Middle frontal gyrus (tissue), 1 donor: ENCODE data around the gene OAF.
"Not testable (repeated sequence)": the region's sequence is repeated elsewhere in the genome, so short reads cannot be mapped to it uniquely, and the experiment has no call there.

Experiments
- DNase-seq: peaks from one replicate; pipeline ENCODE4 v3.0.0-alpha.2; 2015; ENCODE audit warnings: low spot score; ENCODE audit errors: extremely low spot score

The OAF gene

DNA sequence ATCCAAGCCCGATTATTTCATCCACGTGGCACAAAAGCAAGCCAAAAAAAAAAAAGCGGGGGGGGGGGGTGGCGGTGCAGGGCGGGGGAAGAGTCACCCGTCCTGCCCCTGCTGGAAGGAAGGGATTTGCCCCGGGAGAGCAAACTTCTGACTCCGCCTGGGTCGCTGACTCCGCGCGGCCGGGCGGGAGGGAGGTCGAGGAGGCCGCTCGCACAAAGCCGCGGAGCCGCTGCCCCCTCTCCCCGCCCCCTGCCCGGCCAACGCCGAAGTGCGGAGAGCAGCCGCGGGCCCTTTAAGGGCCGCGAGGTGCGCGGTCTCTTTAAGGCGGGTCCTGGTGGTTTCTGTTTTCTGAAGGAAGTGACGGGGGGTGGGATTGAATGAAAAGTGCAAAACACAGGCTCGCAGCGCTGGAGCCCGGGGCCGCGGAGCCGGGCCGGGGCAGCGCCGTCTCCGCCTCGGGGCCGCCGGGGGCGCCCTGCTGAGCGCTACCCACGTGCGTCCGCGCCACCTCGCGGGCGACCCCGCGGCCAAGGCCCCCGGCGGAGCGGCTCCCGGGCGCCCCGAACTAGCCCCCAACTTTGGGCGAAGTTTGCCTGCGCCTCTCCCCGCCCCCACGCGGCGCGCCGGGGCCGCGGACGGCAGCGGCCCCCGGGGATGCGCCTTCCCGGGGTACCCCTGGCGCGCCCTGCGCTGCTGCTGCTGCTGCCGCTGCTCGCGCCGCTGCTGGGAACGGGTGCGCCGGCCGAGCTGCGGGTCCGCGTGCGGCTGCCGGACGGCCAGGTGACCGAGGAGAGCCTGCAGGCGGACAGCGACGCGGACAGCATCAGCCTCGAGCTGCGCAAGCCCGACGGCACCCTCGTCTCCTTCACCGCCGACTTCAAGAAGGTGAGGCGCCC lies at the start of gene OAF:
Gene OAF (plus strand): TSS at position 407 of the 896 bp plus-strand sequence. CDS start 248 bp downstream, at position 655.
- DNase-seq: no peak

DNA sequence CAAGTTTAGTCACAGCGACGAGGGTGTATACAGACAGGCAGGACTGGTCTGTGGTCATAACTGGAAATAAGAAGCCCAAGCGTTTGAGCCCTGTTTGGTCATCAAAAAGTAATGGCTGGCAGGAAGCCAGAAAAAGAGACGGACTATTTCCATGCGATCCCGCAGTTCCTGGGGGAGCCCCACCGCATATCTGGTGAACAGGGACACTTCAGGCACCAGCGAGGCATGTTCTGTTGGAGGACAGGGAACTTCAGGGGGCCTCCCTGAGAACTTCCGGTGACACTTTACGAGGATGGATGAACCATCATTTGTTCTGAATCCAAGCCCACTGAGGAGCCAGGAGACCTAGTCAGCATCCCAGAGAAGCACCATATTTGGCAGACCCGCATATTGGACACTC lies 43.2 kb upstream of the OAF start:
- no peak for DNase-seq

DNA sequence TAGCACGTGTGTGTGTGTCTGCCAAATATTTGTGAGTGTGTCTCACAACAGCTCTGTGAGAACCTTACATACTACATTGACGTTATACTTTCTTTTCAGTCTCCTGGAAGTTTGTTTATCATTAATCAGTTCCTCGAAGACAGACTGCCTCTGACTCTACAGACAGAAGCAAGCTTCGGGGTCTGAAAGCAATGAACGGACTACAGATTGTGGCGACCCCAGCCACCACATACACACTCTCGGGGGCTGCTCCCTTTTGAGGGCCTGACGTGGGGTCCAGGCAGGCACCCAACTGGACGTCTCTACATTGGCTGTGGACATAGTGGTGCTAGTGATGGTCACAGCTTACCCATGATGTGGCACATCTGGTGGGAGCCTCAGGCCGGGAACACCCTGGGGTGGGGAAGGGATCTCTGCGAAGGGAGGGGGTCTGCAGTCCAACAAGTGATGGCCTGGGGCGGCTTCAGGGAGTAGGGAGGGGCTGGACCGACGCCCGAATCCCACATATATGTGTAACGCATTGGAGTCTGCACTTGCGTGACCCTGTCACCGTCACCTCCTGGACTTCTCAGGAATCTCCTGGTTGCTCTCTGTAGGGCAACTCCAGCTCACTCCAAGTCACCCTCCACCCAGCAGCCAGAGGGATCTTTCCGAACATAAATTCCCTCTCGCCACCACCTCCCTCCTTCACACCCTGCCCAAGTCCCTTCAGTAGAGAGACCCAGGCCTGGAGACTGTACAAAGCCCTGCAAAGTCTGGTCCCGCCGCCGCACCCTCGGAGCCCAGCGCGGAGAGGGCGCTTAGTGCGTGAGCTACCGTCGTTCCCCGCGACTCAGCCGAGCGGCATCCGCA lies 42.5 kb upstream of the OAF start:
- no peak for DNase-seq

DNA sequence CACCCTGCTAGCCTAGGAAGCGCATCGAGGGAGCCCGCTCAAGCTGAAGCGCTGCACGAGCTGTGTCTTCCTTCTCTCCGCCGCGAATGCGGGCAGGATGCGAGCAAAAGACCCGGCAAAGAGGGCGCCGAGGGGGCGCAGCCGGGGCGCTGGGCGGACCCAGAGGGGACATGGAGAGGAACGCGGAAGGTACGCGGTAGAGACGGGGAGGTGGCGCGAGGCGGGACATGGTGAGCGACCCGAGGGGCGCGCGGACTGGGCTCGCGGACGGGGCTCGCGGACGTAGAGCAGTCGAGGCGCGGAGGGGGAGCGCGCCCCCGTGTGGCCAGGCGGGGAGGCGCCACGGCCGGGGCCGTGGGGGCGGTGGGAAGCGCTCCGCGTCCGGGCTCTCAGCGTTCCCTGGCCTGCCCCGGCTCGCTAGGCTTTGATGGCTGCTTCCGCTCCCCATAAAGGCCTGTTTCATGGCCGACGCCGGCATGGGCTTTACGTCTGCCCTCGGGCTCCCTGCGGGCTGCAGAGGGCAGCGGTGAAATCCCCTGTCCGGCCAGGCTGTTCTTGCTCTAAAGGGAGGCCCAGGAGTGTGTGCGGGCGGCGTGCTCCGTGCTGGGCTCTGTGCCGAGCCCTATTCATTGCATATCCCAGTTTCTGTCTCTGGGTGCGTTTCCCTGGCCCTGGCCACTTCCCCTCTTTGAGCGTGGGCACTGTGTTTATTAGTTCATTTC lies 41.7 kb upstream of the OAF start:
- DNase-seq: peak; percentile 38

DNA sequence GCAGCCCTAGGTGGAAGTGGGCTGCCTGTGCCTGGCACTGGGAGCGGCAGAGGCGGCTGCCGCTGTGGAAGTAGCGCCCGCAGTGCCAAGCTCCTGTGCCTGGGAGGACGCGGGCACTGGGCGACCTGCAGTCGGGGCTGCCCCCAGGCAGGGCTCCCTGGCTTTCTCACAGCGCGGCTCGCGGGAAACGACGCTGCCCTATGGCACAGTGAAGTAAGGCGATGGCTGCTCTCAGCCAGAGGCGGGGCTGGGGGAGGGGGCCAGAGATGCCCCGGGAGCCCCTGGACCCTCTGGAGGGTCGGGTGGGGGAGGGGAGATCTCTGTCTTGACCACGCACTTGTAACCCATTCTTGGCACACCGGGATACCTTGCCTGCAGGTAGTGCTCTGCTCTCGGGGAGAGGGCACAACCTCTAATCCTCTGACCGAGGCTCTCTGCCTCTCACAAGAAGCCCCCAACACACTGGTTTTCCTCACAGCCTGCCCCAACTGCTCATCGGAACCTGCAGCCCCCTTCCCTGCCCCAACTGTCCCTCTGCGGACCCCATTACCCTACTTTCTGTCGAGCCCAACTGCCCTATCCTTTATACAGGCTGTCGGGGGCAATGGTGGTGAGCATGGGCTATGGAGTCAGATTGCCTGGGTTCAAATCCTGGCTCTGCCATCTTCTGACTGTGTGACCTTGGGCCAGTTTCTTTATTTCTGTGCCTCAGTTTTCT lies 40.7 kb upstream of the OAF start:
- no peak for DNase-seq

DNA sequence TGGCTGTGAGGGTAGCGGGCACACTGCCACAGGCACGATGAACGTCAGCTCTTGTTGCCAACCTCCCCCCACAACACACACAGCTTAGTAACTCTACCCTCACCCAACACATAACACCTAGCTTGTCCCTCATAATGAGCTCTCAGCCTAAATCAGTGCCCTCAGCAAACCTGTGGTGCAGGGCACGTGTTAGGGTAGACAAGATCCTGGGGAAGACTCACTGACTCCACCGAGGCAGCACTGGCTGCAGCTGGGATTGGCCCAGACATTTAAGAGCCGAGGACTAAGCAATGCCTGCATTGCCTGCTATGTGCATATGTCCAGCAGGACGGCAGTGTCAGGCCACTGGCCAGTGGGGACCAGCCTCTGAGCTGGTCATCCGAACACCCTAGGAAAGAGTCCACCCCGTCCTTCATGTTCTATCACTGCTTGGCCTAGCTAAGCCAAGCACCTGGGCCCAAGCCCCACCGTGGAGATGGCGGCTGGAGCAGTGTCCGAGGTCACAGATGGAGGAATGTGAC lies 40.0 kb upstream of the OAF start:
- no peak for DNase-seq

DNA sequence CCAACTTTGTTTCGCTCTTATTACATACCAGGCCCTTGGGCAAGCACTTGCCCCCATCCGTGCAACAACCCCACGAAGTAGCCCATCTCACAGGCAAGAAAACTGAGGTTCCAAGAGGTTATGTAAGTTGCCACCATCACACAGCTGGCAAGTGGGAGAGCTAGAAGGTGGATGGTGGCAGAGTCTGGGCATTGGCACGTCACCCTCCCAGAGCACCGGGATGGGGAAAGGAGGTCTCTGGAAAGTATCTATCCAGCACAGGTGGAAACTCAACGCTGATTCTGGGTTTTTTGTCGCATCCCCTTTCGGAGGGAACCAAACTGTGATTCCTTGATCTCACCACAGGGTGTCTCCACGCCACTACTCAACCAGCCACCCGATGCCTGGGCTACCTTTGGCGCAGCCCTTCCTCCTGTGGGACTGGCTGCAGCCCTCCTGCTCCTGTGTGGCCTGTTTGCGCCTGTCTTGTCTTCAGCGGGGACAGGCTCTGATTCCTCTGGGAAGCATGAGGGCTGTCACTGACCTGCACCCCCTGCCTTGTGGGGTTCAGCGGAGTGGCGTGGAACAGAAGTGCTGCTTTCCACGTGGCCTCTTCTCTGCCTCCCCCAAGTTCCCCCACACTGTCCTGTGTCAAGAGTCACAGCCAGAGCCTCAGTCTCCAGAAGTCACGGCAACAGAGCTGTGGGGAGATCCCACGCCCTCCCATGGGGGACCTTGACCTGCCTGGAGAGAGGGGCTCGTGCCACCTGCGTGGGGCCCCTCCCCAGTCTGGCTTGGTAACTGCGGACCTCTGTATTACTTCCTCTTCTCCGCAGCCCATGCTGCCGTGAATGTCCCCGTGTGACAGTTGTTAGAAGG lies 38.5 kb upstream of the OAF start:
- peak; percentile 46 for DNase-seq

DNA sequence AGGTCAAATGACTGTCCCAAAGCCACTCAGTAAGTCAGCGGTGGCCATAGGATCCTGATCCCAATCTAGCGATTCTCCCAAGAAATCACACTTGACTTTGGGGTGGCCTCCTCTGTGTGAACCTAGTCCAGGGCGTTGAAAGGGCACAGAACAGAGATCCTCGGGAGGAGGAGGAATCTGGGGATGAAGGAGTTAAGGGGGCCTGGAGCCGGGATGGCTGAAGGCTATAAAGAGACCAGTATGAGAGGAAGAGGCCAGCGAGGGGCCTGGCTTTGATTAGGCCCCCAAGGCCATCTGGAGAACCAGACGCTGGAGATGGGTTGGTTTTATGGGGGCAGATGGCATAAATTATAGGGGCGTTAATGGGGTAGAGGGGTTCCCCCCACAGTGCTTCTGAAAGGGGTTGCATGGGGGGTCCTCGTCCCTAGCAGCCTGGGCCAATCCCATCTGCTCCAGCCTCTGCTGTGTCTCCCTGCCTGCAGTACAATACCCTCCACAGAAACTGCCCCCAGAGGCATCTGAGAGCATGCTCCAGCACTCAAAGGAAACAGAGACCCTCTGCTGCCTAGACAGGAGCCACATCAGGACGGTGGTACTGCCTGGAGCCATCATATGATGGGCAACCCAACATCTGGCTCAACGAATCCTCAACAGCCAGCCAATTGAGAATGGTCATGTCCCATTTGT lies 37.7 kb upstream of the OAF start:
- DNase-seq: no peak

DNA sequence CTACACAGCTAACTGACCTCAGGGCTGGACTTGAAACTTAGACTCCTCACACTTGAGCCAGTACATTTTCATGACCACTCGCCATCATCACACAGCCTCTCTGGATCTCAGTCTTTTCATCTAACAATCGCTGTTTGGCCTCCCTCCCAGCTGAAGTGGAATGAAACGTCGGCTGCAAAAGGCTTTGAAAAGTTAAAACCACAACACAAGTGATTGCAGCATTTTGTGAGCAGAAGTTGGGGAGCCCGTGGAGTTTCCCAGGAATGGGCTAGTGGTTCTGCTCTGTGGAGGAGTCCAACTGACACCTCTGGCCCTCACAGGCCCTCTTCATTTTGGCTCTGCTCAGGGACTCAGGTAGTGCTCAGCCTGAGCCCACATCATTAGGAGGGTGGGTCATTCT lies 37.0 kb upstream of the OAF start:
- DNase-seq: no peak

DNA sequence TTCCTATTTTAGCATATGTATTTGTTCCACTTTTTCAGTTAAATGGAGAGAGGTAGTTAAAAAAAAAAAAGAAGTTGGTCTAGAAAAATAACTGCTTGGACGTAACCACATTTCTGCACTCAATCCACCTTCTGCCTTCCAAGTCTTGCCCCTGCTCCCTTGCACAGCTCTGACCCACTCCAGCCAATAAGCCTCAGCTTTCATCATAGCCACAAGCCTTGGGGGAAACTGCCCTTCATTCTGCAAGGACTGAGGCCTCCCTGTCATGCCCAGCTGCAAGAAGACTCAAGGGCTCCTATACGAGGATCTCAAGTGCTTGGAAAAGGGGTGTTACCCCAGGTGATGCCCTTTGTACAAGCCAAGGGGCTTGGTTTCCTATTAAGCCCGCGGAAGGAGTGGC lies 36.0 kb upstream of the OAF start:
- no peak for DNase-seq

DNA sequence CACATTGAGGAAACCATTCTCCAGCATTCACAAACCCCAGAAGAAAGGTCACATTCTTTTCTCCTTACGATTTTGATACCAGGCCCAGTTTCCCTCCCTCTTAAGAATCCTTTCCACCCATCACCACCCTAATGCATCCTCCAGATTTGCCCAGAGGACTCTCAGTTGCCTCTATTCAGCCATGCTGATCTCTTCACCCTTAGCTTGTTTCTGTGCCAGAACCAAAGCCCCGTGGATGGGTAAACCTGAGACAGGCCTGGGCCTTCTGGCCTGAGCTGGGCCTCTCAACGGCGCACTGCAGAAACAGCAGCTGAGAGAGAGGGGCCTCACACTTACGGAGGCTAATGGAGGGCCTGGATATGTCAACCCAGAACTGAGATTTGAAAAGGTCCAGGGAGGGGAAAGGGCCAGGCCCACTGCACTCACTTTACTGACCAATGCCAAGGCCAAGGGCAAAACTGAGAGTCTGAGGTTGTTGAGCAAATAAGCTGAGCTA lies 32.2 kb upstream of the OAF start:
- DNase-seq: no peak

DNA sequence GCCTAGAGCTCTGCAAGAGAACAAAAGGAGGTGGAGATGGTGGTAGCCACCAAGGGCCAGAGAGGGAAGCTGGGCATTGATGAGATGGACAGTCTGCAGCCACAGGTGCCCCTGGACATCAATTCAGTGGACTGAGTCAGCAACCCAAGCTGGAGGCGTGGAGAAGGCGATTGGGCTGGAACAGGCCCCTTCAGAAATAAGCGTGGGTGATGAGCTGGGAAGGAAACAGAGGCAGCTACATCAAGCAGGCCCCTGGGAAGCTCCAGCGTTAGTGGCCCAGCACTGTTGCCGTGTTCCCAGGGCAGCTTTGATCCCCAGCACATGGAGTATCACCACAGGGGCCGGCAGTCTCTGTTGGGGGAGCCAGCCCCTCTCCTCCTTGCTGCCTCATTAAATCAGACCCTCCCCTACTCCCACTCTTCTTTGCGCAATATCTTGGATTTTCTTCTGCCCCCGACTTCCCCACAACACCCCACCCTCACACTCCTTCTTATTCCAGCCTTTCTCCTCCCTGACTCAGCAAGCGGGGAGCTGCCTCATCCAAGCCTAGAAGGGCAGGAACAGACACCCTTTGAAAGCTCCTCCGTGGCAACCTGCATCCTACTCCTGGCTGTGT lies 31.7 kb upstream of the OAF start:
- no peak for DNase-seq

DNA sequence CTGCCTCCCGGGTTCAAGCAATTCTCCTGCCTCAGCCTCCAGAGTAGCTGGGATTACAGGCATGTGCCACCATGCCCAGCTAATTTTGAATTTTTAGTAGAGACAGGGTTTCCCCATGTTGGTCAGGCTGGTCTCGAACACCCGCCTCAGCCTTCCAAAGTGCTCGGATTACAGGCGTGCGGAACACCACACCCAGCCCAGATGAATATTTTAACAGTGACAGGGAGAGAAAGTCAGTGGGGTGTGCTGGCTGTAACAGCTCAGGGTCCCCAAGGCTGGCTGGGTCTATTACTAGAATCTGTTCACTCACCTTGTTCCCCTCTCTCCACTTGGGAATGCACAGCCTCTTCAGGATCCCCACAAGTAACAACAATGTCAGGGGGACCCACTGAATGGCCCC lies 30.8 kb upstream of the OAF start:
- DNase-seq: not testable (repeated sequence)

DNA sequence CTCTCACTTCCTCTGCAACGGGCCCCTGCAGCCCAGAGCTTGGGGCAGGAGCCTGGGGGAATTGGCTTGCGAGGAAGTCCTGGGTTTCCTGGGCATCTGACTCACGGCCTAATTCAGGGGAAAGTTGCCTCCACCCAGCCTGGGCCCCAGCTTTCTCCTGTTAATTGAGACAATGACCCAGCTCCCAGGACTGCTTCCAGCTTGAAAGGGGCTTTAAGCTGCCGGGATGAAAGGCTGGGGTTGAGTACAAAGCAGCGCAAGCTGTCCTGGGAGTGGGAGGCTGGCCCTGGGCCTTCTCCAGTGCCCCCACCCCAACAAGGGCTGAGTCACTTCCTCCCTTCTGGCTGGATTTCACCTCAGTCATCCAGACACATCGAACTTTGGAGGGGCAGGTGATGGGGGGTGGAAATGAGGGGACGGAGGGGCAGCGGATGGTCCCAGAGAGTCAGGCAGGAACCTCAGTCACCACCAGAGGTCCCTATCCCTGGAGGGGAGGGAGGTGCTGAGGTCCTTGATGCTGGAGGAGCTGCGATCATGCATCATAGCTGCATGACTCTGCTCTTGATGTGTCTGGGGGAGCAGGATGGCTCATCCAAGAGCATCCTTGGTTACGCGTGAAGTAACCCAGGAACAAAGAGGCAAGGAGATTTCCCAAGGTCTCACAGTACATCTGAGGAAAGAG lies 30.1 kb upstream of the OAF start:
- DNase-seq: no peak

DNA sequence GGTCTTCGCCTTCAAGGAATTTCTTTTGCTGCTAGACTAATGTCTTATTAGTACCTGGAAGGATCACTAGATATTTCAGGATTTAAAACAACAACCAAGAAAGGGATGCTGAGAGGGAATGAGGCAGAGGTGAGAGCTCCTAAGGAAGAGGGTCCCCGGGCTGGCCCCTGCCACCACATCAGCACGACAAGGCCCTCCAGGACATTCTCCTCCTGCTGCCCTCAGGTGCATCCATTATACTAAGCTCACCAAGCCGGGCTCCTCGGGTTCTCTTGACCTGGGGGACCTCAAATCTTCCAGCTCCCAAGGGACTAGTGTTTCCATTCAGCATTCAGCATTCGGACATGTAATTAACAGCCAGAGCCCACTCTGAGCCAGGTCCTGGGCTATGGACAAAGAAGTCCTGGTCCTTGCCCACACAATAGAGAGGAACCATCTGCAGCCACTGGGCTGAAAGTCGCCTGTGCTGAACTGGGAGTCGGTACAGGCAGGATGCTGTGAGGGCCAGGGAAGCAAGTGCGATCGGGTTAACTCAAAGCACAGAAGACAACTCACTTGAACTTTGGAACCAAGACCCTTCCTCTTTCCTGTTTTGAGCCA lies 29.4 kb upstream of the OAF start:
- no peak for DNase-seq

DNA sequence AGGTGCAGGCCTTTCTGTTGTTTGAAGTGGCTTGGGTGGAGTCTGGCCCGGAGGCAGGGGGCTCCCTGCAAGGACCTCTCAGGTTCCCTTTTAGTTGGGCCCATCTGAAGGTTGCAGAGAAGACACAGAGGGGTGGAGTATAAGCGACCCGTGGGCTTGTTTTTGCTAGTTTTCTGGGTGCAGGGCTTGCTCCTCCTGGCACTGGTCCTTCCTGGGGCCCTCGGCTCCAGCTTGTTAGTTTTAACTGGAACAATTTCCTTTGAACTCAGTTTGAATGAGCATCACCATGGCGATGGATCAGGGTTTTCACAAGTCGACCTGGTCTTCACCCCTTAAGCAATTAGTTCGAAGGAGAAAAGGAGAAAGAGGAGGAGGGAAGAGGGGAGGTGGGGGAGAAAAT lies 28.5 kb upstream of the OAF start:
- DNase-seq: no peak

DNA sequence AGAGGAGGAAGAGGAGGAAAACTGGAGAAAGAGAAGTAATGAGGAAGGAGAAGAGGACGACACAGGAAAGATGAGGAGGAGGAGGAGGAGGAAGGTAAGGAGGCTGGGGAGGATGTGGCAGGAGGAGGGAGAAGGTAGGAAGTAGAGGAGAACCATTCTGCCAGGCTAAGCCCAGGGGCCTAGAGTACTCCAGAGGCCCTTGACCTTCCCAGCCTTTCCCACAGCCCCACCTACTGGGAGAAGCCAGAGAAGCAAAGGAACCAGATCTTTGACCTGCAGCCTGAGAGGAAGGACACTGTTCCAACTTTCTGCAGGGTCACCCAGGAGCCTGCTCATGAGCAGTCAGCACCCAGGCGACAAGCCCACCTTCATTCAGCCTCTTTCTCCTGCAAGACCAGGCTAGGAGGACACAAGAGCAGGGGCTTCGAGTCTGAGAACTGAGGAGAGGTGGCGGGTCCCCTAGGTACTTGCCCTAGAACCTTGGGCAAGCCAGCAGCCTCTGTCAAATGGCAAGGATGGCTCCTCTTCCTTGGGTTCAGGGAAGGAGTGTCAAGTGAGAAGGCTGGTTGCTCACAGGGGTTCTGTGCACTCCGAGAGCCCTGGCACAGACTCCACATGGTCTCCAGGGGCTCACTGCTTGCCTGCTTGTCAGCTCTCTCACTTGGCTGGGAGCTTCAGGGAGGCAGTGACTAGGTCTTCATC lies 27.9 kb upstream of the OAF start:
- no peak for DNase-seq
